Inflammatory macrophage treated with lipopolysaccharide for 4 hours (primary cell): ENCODE data around the gene ZIC1.

Experiments used
- DNase-seq: peaks from one replicate; pipeline ENCODE4 v3.0.0-alpha.2; 2020

The ZIC1 gene

DNA sequence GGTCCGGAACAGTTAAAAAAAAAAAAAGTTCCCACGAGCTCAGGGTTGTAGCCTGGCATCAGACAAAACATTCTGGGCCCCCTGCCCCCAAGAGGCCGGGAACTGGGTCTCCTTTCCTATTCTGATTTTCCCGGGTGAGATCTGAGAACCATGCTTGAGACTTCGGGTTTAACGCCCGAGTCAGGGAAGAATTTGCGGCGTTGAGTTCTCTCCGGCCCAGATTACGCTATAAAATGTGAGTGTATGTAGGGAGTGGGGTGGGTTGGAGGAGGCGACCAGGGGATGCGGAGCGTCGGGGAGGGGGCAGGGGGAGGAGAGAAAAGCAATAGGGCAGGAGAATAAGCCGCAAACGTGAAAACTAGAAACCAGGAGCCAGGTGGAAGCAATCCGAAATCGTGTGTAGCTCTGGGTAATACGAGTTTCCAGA lies 2.7 kb downstream of the ZIC1 start:
- no peak for DNase-seq

DNA sequence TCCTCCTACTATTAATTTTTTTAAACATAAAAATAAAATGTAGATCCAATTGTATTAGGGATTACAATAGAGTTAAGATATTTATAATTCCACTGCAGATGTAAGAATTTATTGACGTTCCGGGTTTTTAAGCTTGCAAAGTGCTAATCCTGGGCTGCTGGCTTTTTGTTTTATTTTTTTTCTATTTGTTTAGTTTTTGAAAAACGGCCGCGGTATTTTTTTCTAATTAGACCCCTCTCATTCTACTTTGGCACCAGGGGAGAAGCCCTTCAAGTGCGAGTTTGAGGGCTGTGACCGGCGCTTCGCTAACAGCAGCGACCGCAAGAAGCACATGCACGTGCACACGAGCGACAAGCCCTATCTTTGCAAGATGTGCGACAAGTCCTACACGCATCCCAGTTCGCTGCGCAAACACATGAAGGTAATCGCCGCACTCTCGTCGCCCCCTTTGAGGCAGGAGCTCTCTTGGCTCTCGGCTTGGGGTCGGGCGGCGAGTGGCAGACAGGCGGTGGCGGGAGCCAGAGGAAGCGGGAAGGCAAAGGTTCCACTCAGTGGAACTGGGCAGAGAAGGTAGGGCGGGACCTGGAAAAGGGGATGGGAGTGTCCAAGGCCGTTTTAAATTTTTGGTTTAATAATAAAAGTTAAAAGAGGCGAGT lies 3.2 kb downstream of the ZIC1 start:
- no peak for DNase-seq

DNA sequence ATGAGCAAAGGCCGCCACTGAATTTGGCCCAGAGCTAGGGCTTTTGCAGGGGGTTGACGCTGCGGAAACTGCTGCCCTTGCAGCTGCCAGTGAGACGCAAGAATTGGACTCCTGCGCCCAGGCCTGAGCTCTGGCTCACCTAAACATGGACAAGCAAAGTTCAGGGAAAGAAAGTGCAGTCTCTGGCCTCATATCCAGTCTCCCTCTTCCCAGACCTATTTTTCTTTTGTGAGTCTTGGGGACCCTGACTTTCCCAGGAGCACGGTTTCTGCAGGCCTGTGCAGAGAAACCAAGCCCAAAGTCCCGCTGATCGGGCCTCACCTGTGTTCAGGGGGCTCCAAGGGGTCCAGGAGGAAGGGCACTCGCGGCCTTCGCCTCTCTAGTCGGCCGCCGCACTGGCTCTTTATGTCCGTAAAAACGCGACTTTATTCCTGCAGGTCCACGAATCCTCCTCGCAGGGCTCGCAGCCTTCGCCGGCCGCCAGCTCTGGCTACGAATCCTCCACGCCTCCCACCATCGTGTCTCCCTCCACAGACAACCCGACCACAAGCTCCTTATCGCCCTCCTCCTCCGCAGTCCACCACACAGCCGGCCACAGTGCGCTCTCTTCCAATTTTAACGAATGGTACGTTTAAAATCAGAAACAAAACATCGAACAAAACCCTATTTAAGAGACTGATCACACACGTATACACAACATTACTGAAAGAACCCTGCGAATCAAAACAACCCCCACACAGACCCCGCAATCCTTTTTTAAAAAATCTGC lies 3.9 kb downstream of the ZIC1 start:
- no peak for DNase-seq

DNA sequence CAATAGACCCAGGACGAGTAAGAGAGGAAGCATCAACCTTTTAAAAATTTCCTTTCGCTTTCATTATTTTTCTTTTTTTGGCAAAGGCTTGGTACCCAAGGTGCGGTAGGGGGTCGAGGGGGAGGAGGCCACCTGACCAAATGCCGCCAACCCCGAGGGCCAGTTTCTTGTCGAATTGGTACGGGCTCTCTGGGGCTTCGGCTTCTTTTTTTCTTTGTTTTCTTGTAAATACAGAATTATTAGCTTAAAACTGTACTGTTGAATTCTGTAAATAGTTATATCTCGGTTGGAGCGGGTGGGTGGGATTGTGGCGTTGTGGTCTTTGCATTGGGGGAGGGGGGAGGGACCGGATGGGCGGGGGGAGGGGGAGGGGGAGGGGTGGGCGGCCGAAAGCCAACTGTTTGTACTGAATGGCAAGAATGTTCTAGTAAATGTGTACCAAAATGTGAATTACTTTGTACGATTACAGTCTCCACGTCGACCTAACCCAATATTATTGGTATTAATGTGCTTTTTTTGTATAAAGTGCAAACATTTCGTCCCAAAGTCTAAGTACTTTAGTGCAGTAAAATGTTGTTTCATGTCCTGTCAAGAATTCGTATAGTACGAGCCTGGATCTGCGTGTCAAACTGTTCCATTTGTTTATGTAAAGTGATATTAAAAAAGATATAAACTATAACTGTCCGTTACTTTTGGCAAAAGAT lies 4.7 kb downstream of the ZIC1 start:
- DNase-seq = no peak

DNA sequence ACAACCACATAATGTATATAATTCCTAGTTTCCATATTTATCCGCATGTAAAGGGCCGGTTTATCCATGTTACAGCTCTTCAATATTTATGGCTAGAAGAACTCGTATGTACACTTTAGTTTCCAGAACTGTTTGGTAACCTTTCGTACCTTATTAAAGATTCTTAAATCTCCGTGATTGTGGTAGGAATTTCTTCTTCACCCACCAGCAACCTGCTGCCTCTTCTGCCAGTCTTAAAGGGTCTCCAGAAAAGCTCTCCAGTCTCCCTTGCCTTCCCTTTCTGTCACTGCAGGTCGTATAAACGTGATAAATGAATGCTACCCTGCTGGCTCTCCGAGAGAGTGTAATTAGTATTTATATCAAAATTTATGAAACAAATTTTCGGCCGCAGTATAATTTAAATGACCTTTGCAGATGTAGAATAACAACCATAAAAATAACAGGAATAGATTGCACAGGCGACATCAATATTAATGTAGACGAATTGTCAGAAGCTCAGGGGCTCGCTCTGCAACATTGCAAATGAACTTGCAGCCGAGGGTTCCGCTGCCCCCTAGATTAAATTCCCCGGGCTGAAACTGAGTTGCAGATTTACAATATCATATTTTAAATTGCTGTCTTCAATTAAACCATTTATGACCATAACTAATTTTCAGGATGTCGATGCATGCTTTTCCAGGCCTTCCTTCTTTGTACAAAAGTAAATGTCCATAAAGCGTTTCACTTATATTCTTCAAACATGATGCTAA lies 5.4 kb downstream of the ZIC1 start:
- no peak for DNase-seq

DNA sequence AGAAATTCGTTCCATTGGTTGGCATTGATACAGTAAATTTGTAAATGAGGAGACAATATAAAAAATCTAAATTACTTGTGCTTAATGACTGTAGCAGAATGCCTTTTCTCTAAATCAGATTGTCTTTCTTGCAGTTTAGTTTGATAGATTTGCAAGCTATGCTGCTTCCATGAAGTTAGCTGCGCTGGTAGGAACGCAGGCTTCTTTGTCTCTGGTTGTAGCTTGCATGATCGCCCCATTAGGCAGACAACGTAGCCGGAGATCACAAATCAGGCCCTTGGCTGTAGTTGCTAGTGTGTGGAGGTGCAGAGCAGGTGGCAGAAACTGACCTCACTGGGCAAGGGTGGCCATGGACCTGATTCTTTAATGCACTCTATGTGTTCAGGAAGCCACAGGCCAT lies 6.1 kb downstream of the ZIC1 start:
- DNase-seq = no peak

DNA sequence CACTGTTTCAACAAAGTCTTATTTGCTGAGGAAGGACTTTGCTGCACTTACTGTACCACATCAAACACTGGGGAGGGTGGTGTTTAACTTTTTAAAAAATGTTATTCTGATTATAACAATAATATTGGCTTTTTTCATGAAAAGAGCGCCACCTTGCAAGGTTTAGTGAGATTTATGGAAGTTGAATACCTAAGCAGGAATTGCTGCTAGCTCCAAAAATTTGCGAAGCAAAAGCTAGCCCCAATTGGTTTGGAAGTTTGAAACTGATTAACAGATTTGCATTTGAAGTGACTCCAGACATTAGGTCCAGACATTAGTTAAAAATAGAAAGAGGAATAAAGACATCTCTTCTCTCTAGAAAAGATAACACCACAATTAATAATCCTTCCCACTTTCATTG lies 6.7 kb downstream of the ZIC1 start:
- no peak for DNase-seq

DNA sequence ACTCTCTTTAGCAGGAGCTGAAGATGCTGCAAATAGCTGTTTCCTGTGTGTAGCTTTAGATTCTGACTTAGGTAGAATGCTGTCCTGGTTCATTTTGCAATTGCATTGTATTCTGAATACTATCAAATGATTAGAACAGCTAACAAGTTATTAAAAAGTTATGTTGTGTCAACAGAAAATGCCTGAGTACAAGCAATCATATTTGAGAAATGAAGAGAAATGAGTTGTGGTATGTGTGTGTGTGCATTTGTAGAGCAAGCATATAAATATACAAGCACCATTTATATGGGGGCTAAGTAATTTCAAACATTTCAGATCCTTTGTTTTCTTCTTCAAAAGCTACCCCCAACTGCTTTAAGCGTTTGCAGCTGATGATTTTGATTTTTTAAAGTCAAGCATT lies 7.8 kb downstream of the ZIC1 start:
- DNase-seq = no peak

DNA sequence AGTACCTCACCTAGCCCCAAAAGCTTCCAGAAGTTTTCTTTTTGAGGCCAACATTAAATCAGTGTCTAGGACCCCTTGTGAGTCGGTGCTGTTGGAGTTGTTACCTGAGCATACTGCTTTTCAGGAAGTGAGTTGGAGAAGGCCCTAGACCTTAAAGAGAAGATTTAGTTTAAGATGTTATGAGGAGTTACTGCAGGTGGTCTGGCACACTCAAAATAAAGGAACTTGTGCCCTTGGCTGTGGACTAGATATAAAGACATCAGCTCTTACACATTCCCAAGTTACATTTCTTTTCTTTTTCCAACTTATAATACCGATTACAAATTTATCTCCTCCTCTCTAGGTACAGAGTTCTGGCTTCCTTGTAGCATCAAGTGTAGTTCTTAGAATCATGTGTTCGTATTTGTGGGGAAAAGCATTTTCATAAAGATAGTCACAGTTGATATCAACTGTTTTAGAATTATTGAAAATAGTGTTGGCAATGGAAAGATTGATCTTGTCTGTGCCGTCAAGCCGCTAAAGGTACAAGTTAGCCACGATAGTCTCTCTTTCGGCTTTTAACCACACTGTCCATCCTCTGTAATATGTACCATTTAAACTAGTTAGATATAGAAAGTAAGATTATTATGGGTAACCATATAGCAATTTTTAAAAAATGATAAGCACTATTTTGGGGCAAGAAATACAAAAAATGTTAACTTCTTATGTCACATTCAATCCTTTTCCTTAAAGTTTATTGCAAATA lies 8.6 kb downstream of the ZIC1 start:
- no peak for DNase-seq

DNA sequence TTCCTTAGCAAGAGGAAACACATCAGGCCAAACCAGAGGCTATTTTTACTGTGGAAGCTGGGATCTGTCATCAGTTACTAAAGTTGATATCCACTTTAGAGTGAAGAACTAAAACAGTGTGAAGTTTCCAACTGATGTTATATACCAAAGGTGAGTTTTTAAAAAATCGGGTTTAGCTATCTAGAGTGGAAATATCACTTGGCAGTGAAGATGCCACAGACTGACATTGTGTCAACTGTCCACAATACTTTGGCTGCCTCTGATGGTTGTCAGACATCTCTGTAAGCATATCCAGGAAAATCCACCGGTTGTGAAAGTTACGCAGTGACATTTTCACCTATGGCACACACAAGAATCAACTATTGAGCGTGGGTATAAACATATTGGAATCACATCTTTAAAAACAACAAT lies 9.2 kb downstream of the ZIC1 start:
- DNase-seq = no peak

DNA sequence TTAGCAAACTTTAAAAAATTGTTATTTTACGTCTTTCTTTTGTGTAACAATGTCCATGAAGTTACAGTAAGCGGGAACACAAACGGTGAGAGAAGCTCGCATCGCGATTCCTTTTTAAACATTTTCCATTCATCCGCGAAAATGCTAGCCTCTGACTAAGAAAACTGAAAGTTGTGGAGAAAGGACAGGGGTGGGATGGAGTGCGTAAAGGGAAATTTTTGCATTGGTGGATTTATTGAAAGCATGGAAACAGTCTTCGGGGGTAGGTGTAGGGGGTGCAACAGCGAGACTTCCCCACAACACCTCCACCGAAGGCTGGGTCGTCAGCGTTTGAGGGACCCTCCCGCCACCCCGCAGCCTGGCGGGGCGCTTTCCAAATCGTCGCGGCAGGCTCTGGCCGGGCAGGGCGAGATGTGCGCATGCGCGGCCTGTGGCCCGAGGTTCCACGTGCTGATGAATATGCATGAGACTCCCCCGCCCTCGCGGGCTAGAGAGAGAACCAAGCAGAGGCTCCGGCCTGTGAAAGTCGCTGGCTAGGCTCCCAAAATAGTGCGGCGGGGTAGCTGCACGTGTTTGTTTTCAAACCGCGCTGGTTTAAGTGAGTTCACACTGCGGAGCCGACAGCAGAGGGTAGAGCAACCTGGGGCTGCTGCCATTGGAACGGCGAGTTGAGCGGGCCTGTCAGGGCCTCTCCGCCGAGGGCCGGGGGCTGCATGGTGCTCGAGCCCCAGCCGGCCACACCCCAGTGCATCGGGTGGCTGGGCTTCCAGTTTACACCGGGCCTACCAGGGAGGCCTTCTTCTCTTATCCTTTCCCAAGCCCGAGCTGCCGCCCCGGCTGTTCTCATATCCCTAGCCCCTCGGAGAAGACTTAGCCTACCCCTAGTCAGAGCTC lies 9.9 kb downstream of the ZIC1 start:
- no peak for DNase-seq

DNA sequence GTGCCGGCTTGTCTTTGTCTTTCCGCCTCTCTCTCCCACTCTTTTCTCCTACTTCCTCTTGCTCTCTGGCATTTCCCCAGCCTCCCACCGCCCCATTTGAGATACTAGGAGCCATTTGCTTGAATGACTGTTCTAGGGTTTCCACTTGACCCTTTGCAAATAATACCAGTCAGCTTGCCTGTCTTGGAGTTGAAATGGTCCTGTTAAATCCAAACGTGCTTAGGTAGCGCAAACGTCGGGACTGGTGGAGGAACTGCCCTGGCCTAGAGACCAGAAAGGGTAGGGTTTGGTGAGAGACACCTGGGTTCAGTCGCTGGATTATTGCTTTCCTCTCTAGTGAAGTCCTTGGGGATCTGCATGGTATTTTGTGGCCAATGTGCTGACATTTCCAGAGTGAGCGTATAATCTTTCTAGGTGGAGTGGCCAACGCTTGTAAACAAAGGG lies 10.6 kb downstream of the ZIC1 start:
- DNase-seq = no peak

DNA sequence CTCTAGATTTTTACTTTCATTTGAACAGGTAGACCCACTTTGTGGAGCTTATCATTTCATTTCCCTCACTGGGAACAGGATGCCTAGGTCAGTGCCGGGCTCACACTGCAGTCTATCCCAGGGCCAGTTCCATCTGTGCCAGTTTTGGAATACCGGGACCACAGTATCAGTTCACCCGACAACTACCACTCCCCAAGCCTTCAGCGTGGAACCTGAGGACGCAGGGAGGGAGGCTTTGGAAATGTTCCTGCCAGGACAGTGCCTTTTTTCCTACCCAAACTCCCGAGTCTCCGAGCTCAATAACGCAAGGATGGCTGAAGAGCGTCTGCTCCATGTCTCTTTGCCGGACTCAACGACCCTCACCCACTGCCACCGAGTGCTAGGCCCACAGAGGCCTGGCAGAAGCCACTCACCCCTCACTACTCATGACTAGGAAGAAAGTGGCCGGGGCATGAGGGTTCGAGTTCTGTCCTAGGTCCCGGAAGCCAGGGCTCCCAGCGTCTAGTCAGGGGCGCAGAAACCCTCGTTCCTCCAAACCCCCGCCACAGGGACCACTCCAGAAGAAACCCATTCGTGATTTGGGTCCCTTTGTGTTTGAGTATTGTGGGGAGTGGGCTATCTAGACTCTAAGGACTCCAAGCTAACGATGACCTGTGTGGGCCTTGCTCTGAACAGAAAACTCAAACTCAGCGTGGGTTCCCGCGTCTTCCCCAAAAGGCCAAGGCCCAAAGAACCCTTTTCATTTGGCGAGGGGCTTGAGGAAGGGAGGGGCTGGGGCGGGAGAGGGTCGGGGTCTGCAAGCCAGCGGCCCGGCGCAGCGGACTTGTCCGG lies 11.4 kb downstream of the ZIC1 start:
- DNase-seq = no peak

DNA sequence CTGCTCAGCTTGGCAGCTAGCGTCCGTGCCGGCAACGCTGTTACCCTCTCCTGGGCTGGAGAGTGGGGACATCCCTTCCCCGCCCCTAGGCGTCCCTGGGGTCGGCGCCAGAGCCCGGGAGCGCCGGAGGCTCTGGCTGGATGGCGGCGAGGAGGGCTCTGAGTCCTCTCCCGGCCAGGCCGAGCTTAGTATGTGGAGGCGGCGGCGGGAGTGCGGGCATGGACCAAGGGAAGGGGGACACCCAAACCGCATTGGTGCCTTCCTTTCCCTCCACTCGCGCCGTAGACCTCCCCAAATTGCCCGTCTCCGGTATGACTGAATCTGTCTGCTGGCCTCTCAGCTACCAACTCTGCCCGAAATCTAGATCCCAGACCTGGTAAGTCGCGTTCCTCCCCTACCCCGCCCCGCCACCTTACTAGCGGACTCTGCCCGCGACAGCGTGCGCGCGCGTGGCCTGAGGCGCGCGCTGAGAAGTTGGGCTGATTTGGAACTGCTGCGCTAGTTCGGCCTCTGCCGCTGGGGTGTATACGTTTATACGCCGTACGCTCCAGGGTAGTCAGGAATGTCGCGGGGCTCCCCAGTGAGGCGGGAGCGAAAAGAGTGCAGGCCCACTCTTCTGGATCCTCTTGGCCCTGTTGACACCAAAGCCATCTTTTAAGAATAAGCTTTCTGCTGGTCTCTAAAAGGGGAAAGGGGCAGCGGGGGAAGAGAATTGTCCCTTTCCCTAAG lies 12.2 kb downstream of the ZIC1 start:
- no peak for DNase-seq

DNA sequence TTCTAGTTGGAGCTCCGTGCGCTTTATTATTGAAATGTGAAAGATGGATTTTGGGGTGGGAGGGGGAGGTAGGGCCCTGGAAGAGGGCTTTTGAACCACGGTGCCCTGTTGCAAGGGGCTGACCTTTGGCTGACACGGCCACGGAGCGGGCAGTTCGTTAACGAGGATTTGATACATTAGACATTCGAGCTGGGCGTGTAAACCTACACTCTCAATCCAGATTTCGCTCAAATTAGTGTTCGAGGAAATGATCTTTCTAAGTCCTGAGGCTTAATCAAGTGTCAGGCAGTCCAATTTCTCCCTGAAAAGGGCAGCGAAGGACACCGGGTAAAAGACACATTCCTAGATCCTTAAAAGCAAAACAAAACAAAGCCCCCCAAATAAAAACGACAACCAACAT lies 13.0 kb downstream of the ZIC1 start:
- no peak for DNase-seq

DNA sequence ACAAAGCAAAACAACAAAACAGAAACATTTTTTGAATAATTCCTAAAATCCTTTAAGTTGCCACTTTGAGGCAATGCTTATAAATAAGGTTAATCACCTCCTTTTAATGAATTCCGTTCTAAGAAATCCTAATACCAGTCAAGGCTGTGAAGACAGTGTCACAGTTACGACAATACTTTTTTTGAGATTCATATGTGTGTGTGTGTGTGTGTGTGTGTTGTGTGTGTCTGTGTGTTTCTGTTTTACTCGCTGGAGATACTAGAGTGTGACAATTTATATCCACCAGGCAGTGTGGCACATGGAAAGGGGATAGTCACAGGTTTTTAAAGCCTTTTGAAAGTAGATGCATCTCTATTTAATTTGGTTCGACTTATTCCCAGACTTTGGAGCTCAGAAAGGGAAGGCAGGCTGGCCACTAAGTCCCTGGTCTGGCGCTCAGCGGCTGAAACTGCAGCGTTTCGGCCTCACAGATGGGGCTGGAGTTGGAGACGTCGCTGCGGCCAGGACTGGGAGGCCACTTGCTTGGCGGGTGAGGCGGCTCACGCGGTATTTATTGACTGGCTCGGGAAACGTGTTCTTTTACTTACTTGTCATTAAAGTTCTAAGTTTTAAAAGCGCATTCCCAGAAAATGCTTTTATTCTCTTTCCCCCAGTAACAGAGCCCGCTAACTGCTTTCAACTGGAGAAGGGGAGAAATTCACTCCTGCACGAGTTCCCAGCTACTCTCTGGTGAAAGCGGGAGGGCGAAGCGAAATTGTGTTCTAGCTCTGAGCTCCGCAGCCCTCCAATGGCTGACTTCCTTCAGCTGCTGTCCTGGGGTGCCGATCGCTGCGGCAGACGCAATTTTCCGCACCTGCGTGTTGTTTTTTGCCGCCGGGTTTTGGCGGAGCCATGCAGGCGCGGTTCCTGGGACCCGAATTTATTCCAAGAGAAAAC lies 13.7 kb downstream of the ZIC1 start:
- DNase-seq = no peak

DNA sequence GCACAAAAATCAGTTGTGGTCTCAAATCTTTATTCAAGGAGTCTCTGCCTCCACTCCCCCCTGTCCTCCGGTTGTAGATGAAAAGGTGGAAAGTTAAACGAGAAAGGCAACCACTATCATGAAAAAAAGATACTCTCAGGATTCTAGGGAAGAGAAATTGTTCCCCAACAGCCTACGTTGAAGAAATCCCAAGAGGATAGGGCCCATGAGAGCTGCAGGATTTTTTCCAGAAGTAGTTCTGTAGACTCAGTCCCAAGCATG lies 14.3 kb downstream of the ZIC1 start:
- no peak for DNase-seq

DNA sequence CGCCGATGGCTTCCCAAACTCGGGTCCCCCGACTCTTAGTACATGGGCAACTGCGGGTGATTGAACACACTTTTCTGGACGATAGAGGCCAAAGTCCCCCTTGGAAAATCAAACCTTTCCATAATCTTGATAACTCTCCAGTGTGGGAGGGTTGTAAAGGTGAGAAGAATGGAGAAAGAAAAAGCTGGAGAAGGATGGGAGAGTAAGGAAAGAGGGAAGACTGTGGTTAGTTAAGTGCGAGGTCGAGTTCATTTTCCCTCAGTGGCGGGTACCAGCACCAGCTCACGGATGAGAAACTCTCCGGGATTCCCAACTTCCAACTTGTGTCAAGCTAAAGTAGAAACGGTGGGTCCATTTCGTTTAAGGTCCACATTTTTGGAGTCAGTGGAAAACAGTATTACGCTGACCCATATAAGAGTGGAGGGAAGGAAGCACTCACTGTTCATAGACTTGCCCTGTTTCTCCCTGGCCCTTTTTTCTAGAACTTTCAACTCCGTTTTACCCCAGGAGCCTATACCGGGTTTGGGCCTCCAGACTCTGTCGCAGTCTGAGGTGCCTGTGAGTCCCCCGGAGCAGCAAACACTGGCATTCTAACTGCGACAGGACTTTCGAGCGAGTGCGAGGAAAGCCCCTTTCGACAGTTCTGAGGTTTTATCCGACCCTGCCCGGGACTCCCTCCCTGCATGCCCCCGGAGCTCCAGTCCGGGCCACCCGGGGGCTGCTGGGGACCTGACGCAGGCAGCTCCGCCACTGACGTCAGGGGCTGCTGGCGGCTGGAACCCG lies 14.8 kb downstream of the ZIC1 start:
- no peak for DNase-seq
